AG09309 (cell line): ENCODE results near the gene SMPD3.
"Not testable (repeated sequence)": the region's sequence is repeated elsewhere in the genome, so short reads cannot be mapped to it uniquely, and the experiment has no call there.

Experiments
- DNase-seq: peaks from one replicate; pipeline ENCODE4 v3.0.0-alpha.2; 2010; ENCODE audit warnings: low read depth
- H3K4me3 ChIP-seq: 2 replicates; pipeline ENCODE4 v1.5.1; 2011; ENCODE audit warnings: mild to moderate bottlenecking, low read depth, low read length, moderate library complexity; ENCODE audit not compliant: control insufficient read depth
- CTCF ChIP-seq: IDR thresholded peaks from 2 replicates; pipeline ENCODE4 v1.5.1; 2011; ENCODE audit warnings: mild to moderate bottlenecking, low read depth, low read length, inconsistent platforms; ENCODE audit not compliant: insufficient read depth, control insufficient read depth; ENCODE audit errors: missing control alignments

The SMPD3 gene

DNA sequence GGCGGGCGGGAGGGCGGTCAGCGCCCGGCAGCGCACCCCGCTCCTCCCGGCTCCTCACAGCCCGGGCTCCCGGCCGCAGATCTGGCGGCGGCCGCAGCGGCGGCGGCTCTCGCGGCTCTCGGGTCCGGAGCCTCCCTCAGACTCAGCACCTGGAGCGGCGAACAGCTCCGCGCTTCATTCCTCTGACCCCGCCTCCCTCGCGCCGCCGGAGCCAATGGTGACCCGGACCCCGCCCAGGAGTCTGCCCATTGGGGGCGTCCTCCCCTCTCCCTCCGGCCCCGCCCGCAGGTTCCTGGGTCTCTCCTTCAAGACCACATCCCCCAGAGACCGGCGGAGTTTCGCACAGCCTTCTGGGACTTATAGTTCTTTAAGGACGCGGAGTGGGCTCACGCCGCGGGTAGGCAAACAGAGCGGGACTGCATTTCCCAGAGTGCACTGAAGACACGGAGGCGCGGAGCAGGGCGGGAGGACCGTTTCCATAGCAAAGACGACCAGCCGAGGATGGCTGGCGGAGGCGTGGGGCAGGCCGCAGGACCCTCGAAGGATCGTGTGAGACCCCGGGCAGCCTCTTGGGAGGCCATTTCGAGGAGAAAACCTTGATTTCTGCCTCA is at the start of gene SMPD3:
Gene SMPD3, minus strand, starts transcription at position 149 of the 611 bp plus-strand sequence. CDS start 76,327 bp downstream, outside the sequence.
- peak; percentile 97 for DNase-seq
- H3K4me3 ChIP-seq = peak within 1 kb of the TSS; percentile 58
- TF ChIP-seq CTCF = no peak

DNA sequence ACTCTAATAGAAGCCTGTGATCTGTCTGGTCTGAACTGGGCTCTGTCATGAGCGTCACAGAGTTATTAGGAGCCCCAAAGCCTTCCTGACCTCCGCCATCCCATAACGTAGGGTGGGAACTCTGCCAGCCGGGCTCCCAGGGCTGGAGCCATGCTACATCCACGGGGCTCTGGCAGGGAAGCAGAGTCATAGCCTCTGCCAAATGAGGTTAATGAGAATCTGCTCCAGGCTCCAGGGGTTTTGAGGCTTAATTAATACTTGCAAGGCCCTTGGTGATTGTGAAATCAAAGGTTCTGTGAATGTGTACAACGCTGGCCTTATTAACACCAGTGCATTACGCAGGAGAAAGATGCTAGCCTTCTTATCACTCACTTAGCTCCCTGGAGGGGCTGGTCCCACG is 48.4 kb upstream of the SMPD3 start:
- no peak for TF ChIP-seq CTCF
- no peak for DNase-seq
- H3K4me3 ChIP-seq = no peak overlapping the region

- H3K4me3 ChIP-seq, DNase-seq: not testable (repeated sequence)
Measured at GRCh38 chr16:68494261-68494660, 46.0 kb upstream of the SMPD3 start.

- no peak for TF ChIP-seq CTCF
- no peak overlapping the region for H3K4me3 ChIP-seq
- no peak for DNase-seq
Measured at GRCh38 chr16:68493412-68494070, 45.2 kb upstream of the SMPD3 start.

- no peak for DNase-seq
- no peak overlapping the region for H3K4me3 ChIP-seq
- no peak for TF ChIP-seq CTCF
Measured at GRCh38 chr16:68492543-68493411, 44.5 kb upstream of the SMPD3 start.

DNA sequence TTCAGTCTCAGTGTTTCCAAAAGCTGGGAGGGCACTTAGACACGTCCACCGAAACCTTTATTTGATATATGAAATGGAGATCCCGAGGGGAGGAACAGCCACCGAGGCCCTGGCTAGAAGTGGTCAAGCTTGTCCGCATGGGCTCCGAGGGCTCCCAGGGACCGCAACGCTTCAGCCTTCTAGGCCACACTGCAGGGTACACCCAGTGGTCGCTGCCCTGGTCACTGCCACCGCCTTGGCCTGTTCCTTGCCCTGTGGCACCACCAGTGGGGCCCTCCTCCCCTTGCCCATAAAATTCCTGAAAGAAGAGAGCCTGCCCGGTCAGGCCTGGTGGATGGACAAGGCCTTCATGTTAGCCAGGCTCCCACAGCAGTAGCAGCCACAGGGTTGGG is 43.8 kb upstream of the SMPD3 start:
- no peak for DNase-seq
- no peak overlapping the region for H3K4me3 ChIP-seq
- no peak for TF ChIP-seq CTCF

GRCh38 chr16:68491576-68491950 is 43.3 kb upstream of the SMPD3 start:
- TF ChIP-seq CTCF = no peak
- no peak for DNase-seq
- no peak overlapping the region for H3K4me3 ChIP-seq
